Epidermal melanocyte (primary cell): ENCODE measurements around the gene TUT7.

Source experiments
- DNase-seq: peaks from one replicate; pipeline ENCODE4 v3.0.0; 2011; ENCODE audit warnings: low spot score; ENCODE audit not compliant: insufficient read length

The TUT7 gene

DNA sequence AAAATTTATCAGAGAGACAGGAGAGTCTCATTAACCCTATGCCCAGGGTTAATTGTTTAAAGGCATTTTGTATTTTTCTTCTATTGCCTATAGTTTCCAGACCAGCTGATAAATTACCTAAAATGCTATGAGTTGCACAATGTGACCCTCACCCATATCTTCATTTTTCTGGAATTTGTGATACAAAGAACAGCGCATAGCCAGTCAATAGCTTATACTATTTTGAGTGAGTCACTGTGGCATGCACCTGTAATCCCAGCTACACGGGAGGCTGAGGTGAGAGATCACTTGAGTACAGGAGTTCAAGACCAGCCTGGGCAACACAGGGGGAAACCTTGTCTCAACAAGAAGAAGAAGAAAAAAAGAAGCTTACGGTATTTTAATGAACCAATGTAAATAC is 97.6 kb downstream of the TUT7 start:
- no peak for DNase-seq

DNA sequence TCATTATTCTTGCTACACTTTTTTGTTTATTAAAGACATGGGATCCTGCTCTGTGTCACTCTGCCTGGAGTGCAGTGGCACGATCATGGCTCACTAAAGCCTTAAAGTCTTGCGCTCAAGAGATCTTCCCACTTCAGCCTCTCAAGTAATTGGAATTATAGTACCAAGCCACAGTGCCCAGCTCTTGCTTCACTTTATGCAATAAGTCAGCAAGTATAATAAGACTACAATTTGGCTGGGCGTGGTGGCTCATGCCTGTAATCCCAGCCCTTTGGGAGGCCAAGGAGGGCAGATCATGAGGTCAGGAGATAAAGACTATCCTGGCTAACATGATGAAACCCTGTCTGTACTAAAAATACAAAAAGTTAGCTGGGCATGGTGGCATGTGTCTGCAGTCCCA is 100.6 kb downstream of the TUT7 start:
- no peak for DNase-seq

GRCh38 chr9:86252870-86253269 is 101.3 kb downstream of the TUT7 start:
- DNase-seq, result no peak

DNA sequence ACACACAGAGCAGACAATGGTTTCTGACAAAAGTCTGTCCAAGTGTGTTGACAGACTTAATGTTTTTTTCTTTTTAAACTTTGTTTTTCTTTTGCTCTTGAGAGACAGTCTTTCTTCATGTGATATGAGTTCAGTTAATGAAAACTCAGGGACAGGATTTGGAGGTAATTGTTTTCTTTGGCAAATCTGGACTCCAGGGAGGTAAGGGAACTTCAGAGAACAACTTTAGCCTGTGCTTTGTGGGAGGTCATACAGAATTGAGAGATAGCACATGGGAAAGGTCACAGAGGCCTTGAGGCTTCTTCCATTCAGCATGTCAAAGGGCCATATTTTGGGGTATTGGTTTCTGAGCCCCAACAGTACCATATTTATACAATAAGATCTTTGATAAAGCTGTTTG is 104.1 kb downstream of the TUT7 start:
- DNase-seq, result no peak

- DNase-seq, result no peak
These were observed 105.5 kb downstream of the TUT7 start for GRCh38 chr9:86248746-86249145.

- no peak for DNase-seq
These were observed 107.5 kb downstream of the TUT7 start for GRCh38 chr9:86246752-86247161.

GRCh38 chr9:86242071-86242470 is 112.1 kb downstream of the TUT7 start:
- no peak for DNase-seq

- DNase-seq, result no peak
These were observed 113.0 kb downstream of the TUT7 start for GRCh38 chr9:86241216-86241615.

GRCh38 chr9:86238861-86239770 is 115.1 kb downstream of the TUT7 start:
- no peak for DNase-seq
